Fibroblast of lung (primary cell): ENCODE data around the gene COPZ2. TPM values are rescaled to one million over a fixed set of nuclear protein-coding genes. Genes with fewer than 3 reads are reported as not detected.
A peak's percentile ranks its signal among the peaks of the same experiment; 100 is the strongest.

Source experiments
- DNase-seq, 2 donors: peaks; one replicate each; pipeline versions ENCODE4 v3.0.0 to v3.0.0-alpha.2; 2010; ENCODE audit warnings: low read depth in 2 of 2
- H2AFZ ChIP-seq: 2 replicates; pipeline ENCODE4 v1.5.1; 2012; ENCODE audit warnings: low read length, control low read depth, inconsistent platforms
- H3K27ac ChIP-seq: 2 replicates; pipeline ENCODE4 v1.5.1; 2011; ENCODE audit warnings: low read length, control low read depth; ENCODE audit not compliant: insufficient read depth
- H3K27me3 ChIP-seq: 2 replicates; pipeline ENCODE4 v1.5.1; 2011; ENCODE audit warnings: mild to moderate bottlenecking, low read length; ENCODE audit not compliant: control insufficient read depth, insufficient read depth
- H3K36me3 ChIP-seq: 2 replicates; pipeline ENCODE4 v1.5.1; 2011; ENCODE audit warnings: low read length; ENCODE audit not compliant: control insufficient read depth, insufficient read depth
- H3K4me1 ChIP-seq: 2 replicates; pipeline ENCODE4 v1.5.1; 2011; ENCODE audit warnings: low read length; ENCODE audit not compliant: control insufficient read depth, insufficient read depth; ENCODE audit errors: extremely low read depth
- H3K4me2 ChIP-seq: 2 replicates; pipeline ENCODE4 v1.5.1; 2011; ENCODE audit warnings: low read length, control low read depth; ENCODE audit not compliant: insufficient read depth; ENCODE audit errors: extremely low read depth
- H3K4me3 ChIP-seq, 4 experiments: fragments of 200-600 bp in 1 of 4; sonication (generic) in 1 of 4; replicated peaks in 1 of 4; 2 replicates each; pipeline ENCODE4 v1.5.1; 2011 to 2016; ENCODE audit warnings: low read length in 4 of 4, low read depth in 3 of 4, mild to moderate bottlenecking in 3 of 4, control low read depth in 2 of 4, inconsistent platforms in 1 of 4, mixed read lengths in 1 of 4; ENCODE audit not compliant: insufficient read depth in 1 of 4; ENCODE audit errors: control extremely low read depth in 1 of 4
- H3K79me2 ChIP-seq: 2 replicates; pipeline ENCODE4 v1.5.1; 2012; ENCODE audit warnings: mild to moderate bottlenecking, low read length, inconsistent platforms; ENCODE audit not compliant: control insufficient read depth, insufficient read depth
- H3K9ac ChIP-seq: 2 replicates; pipeline ENCODE4 v1.5.1; 2011; ENCODE audit warnings: mild to moderate bottlenecking, low read length, control low read depth; ENCODE audit not compliant: insufficient read depth
- H3K9me3 ChIP-seq: 2 replicates; pipeline ENCODE4 v1.5.1; 2012; ENCODE audit warnings: low read depth, low read length; ENCODE audit not compliant: control insufficient read depth, insufficient read depth
- H4K20me1 ChIP-seq: 2 replicates; pipeline ENCODE4 v1.5.1; 2011; ENCODE audit warnings: low read length; ENCODE audit not compliant: control insufficient read depth, insufficient read depth; ENCODE audit errors: extremely low read depth
- CTCF ChIP-seq, 2 donors: IDR thresholded peaks in 1 of 2; conservative IDR thresholded peaks in 1 of 2; 1 replicate in 1 of 2; 2 replicates in 1 of 2; pipeline ENCODE4 v1.5.1; 2011 to 2012; ENCODE audit warnings: low read length in 2 of 2, control low read depth in 1 of 2, inconsistent platforms in 1 of 2, low read depth in 1 of 2, mild to moderate bottlenecking in 1 of 2
- EZH2 ChIP-seq: IDR thresholded peaks from 2 replicates; pipeline ENCODE4 v1.5.1; 2012; ENCODE audit warnings: low read length, control low read depth, mild to moderate bottlenecking; ENCODE audit errors: missing control alignments
- polyA plus RNA-seq, 2 donors: library from polyadenylated mRNA; depleted of rRNA in 1 of 2; stranded (reverse) in 1 of 2; unstranded in 1 of 2; fragments of >200 nt; gene quantifications; 2 replicates each; pipeline ENCODE4 v1.2.1, GENCODE V29; 2011 to 2012; ENCODE audit warnings: missing spikeins in 1 of 2
- total RNA-seq: library from RNA; depleted of rRNA; stranded (reverse); fragments of >200 nt; gene quantifications from 2 replicates; pipeline ENCODE4 v1.2.1, GENCODE V29; 2014

Gene COPZ2
- total and polyA plus RNA-seq, 2 donors (not counting 1 experiment from before 2014, with no cell fraction given) = 63.1 to 97.9 TPM

GRCh38 chr17:48056879-48057278, 19.3 kb upstream of the COPZ2 start:
- Histone ChIP-seq H4K20me1 (no peaks in the 10 kb centered on the region), H3K27ac (no peak overlapping the region), H3K9ac (no peak overlapping the region)

GRCh38 chr17:48056246-48056745, 18.7 kb upstream of the COPZ2 start:
- Histone ChIP-seq H3K4me1 (peaks cover 28% of the 10 kb centered on the region), H4K20me1 (no peaks in the 10 kb centered on the region), H3K9me3 (no peaks in the 10 kb centered on the region), H3K79me2 (peaks cover 32% of the 10 kb centered on the region), H3K27me3 (no peaks in the 10 kb centered on the region), H3K9ac (no peak overlapping the region), H3K4me3 (peak overlapping the region in 1 of 4 experiments; percentile 69), H2AFZ (no peak overlapping the region), H3K27ac (no peak overlapping the region), H3K36me3 (peaks cover 29% of the 10 kb centered on the region), H3K4me2 (no peak overlapping the region)
- no peak for DNase-seq
- TF ChIP-seq CTCF (conservative IDR thresholded peaks at IDR 0.05 in 1 of 2, IDR thresholded peaks at IDR 0.05 in 1 of 2; ENCODE audit: low read depth in 1 of 2, low read length in 2 of 2) = no peak
- no peak for TF ChIP-seq EZH2

More at GRCh38 chr17:48056879-48057278, 19.3 kb upstream of the COPZ2 start:
- Histone ChIP-seq H3K4me2 (no peak overlapping the region), H2AFZ (no peak overlapping the region), H3K79me2 (peaks cover 30% of the 10 kb centered on the region), H3K36me3 (peaks cover 31% of the 10 kb centered on the region), H3K9me3 (no peaks in the 10 kb centered on the region), H3K4me1 (peaks cover 24% of the 10 kb centered on the region), H3K4me3 (no peak overlapping the region), H3K27me3 (no peaks in the 10 kb centered on the region)
- no peak for DNase-seq
- TF ChIP-seq CTCF (conservative IDR thresholded peaks at IDR 0.05 in 1 of 2, IDR thresholded peaks at IDR 0.05 in 1 of 2; ENCODE audit: low read depth in 1 of 2, low read length in 2 of 2) (no peak), EZH2 (no peak)

- Histone ChIP-seq H3K79me2 (peaks cover 38% of the 10 kb centered on the region), H3K4me2 (no peak overlapping the region), H2AFZ (no peak overlapping the region), H3K4me1 (peaks cover 34% of the 10 kb centered on the region), H3K4me3 (peak overlapping the region in 2 of 4 experiments; percentile 69 to 93), H3K9me3 (no peaks in the 10 kb centered on the region), H3K9ac (no peak overlapping the region), H4K20me1 (no peaks in the 10 kb centered on the region), H3K27ac (no peak overlapping the region), H3K36me3 (peaks cover 32% of the 10 kb centered on the region), H3K27me3 (no peaks in the 10 kb centered on the region)
- DNase-seq = peak; percentile 47 to 95
- TF ChIP-seq CTCF (conservative IDR thresholded peaks at IDR 0.05 in 1 of 2, IDR thresholded peaks at IDR 0.05 in 1 of 2; ENCODE audit: low read depth in 1 of 2, low read length in 2 of 2) (no peak), EZH2 (no peak)
These were observed 18.1 kb upstream of the COPZ2 start for GRCh38 chr17:48055531-48056245.
